ENCODE results near the gene APEH.
"Not testable (repeated sequence)": the region's sequence is repeated elsewhere in the genome, so short reads cannot be mapped to it uniquely, and the experiment has no call there.

The APEH gene

DNA sequence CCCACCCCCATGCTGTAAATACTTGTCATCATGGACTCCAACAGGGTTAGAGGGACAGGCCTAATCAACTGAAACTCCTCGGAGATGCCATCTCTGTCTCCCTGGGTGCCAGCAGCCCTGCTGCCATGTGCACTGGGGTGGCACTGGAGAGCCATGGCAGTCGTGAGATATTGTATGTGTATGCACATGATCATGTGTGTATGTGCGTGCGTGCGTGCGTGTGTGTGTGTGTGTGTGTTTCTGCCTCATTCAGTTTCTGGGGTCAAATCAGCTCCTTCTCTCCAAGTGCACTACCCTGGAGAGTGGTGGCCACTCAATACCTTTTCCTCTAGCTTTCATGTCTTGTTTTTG lies 3.2 kb upstream of the APEH start:
- no peak for DNase-seq

DNA sequence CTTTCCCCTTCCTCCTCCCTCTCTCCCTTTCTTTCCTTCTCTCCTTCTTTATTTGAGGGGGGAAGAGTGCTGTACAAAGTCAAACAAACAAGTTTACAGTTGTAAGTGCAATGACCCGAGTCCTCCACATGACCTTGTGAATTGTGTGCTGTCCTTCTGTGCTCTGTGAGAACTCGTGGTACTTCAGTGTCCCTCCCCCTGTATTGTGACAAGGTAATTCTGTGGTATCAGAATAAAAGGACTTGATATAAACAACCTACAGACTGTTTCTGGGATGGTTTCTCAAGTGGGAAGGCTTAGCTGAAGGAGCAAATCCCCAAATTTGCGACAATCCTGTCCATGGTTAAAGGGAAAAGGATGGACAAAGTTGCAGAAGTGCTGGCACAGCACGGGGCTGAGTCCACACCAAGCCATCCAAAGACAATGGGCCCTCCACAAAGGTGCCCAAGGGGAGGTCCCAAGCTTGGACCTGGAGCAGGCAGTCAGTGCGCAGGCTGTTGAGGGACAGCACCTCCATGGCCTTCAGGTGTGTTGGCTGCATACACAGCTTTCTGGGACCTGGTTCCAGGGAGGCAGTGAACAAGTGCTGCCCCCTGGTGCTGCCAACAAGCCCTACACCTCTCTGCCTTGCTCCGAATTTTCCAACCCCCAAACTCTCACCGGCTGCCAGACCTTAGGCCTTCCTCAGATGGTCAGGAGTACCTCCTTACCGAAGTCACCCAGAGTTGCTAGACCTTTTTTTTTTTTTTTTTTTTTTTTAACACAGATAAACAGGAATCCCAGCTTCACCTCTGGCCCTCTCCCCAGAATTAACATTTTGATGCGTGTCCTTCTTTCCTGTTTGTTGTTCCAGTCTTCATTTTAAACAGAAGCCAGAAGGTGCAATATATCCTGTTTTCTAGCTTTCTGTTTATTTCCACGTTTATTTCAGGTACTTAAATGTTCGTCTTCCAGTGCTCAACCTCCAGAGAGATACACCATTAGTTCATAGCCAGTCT lies 2.6 kb upstream of the APEH start:
- no peak for DNase-seq

DNA sequence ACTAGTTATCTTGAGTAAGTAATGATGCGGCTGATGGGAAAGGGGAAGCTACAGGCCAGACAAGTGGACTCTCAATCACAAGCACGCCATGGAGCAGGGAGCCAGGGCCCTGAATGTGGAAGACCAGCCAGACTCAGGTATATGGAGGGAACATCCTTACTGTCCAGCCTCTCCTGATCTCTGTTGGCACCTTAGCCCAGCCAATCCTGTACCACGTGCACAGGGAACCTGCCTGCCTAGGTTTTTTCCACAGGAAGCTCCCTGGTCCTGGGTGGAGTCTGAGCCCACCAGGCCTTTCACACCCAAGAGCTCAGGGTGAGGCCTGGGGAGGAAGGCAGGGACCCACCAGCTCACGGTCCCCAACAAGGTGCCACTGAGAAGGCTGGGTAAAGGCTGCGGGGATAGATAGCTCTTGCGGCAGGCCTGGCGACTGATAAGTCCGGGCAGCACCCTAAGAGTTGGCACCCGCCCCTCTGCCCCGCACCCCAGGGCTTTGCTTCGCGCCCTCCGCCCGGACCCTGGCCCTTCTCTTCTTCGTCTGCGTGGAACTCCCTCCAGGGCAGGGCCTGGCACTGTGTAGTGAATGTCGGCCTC lies 933 bp upstream of the APEH start:
- DNase-seq, result no peak

DNA sequence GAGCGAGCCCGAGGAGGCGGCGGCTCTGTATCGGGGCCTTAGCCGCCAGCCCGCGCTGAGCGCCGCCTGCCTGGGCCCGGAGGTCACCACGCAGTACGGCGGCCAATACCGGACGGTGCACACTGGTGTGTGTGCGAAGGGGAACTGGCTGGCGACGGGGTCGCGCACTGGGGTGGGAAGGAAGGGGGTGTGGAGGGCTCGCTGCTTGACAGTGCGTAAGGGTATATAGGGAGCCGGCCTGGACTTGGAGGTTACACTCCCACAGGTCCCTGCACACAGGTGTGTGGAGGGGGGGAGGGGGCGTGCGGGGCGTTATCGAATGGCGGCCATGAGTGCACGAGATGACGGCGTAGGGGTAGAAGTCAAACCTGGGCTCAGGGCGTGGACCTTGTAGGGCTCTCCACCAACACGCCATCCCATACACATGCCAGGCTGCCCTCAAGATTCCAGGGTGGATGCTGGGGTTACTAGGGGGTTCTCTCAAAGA lies 389 bp downstream of the APEH start:
- DNase-seq, result no peak

DNA sequence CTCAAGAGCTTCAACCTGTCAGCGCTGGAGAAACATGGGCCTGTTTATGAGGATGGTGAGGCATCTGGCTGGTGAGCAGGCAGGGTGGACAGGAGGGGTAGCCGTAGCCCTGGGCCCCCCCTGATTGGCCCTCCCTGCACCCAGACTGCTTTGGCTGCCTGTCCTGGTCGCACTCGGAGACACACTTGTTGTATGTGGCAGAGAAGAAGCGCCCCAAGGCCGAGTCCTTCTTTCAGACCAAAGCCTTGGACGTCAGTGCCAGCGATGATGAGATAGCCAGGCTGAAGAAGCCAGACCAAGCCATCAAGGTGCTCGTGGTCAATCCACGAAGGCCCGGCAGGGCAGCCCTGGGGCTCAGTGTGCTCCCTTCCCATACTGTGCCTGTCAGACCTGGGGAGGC lies 1.8 kb downstream of the APEH start:
- no peak for DNase-seq

DNA sequence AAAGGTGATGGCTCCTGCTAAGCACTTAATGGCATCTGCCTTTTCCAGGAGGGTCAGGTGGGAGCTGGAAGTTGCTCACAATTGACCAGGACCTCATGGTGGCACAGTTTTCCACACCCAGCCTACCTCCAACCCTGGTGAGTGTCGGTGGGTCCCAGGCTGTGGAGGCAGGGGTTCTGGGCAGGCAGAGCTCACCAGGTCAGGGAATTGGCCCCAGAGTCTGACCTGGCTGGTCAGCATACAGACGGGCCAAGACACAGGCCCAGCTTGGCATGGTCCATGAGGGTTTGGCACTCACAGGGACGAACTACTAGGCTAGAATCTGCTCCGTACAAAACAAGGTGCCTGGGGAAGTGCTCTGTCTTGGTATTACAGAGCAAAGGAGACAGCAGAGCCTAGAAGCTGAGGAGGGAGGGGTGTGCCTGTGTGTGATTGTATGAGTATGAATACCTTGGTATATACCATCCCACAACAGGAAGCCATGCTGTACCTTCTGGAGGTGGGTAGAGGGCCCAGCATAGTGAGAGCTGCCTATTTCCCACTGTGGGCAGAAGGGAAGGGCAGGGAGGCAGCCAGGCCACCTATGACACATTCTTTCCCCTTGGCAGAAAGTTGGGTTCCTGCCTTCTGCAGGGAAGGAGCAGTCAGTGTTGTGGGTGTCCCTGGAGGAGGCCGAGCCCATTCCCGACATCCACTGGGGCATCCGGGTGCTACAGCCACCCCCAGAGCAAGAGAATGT lies 6.5 kb downstream of the APEH start:
- DNase-seq, result no peak

DNA sequence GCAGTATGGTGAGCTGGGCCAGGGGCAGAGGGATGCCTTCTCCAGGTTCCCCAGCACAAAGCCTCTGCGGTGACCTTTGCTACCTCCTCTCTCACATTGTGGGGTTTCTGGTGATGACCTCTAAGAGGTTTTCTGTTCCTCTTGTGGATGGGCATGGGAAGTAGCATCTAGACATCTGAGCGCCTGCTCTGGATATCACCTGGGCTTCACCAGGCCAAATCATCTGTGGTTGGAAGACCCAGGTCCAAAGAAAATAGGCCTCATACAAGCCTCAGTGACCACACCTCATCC lies 7.0 kb downstream of the APEH start:
- DNase-seq, result no peak

DNA sequence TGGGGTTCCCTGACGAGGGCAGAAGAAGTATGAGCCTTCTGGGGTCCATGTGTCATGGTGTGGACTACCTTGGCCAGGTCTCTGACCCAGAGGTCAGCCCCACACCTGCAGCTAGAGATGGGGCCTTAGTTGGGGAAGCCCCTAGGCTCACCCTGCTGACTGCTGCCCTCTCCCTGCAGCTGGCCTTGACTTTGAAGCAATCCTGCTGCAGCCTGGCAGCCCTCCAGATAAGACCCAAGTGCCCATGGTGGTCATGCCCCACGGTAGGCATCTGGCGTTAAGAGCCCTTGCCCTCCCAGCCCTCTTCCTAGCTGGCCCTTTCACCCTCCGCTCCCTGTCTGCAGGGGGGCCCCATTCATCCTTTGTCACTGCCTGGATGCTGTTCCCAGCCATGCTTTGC lies 7.4 kb downstream of the APEH start:
- no peak for DNase-seq

DNA sequence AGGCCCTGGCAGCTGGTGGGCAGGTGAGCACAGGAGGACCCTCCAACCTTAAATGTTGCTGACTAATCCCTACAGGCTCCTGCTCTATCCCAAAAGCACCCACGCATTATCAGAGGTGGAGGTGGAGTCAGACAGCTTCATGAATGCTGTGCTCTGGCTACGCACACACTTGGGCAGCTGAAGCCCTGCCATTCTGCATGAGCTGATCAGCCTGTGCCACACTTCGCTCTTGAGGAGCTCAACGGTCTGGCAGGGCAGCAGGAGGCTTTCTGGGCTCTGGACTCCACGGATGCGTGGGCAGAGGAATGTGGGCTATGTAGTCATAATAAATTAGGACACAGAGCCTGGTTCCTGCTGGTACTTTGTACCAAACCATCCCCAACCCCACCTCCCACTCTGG lies 9.0 kb downstream of the APEH start:
- DNase-seq, result no peak

DNA sequence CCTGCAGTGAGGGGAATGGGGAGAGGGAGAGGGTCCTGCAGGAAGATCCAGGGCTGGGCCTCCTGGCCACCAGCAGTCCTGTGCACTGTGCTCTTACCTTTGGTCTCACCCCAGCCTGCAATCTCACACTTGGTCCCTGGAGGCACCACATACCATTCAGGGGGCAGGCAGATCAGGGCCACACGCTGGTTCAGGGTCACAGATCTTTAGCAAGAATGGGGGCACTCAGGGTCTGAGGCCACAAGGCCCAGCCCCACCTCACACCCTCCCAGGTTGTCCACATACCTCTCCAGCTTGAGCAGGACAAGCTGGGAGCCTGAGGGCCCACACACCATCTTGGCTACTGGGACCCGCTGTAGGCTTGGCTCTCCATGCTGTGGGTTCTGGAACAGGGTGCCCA lies 10.3 kb downstream of the APEH start:
- DNase-seq, result not testable (repeated sequence)

DNA sequence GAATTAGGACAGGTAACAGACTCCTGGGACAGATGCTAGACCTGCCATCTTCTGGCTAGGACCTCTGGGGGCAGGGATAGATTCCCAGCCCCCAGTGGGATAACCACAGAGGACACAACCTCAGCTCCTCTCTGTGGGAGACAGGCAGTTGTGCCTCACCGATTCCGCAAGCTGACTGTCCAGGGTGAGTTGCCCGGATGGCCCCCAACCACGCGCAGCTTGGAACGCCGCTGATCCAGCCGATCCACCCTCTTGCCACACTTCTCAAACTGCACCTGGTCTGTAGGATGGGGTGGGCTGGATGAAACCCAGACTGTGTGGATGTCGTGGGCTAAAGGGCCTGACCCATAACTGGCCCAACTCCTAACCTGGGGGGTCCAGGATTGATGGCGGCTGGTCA lies 11.0 kb downstream of the APEH start:
- not testable (repeated sequence) for DNase-seq

DNA sequence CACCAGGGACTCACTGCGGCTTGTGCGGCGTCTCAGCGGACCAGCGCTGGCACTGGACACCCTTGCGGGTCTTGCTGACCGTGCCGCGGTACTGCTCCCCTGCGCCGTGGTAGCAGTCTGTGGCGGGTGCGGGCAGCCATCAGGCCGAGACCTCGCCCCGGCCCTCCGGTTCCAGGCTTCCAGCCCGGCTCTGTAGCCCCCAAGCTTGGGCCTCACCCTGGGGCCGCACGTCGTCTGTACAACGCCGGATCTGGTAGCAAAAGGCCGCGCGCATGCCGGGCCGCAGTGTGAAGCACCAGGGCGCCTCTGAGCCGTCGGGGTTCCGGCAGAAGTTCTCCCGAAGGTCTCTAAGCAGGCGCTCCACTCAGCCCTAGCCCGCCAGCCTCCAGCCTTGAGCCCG lies 11.7 kb downstream of the APEH start:
- DNase-seq, result not testable (repeated sequence)

DNA sequence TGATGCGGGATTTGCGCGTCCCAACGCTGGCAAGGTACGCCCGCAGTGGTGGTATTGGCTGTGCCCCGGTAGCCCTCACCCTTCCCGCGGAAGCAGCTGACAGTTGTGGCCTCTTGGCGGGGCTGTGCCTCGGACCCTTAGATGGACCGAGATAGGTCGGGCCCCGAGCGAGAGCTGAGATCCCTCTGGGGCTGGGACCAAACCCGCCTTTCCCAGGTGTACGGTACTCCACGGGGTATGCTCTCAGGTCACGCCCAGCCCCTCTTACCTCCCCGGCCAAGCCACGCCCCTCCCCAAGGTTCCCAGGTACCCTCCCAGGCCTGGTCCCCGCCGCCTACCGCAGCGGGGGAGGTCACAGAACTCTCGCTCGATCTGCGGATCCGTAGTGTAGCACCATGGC lies 12.2 kb downstream of the APEH start:
- not testable (repeated sequence) for DNase-seq

DNA sequence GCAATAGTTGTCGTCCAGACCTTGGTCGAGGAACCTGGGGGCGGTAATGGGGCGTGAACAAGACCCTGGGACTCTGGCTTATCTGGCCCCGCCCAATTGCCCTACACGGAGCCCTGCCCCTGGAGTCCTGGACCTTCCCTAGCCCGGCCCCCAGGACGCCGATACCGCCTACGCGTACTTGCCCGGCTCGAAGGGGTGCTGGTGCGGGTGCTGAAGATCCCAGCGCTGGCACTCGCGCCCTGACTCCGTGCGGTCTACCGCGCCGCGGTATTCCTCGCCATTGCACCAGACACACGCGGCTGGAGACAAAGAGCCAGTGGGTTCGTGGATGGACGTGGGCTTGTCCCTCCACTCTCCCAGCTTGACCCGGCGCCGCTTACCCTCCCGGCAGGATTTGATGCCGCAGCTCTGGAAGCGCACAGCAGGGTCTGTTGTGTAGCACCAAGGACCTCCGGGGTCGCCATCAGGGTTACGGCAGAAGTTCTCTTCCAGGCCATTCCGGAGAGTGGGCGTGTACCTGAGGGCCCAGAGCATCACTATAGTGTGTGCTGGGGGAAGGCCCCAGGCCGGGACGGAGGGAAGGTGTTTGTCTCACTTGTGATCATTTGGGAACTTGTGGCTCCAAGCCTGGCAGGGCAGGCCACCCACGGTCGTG lies 12.7 kb downstream of the APEH start:
- not testable (repeated sequence) for DNase-seq

DNA sequence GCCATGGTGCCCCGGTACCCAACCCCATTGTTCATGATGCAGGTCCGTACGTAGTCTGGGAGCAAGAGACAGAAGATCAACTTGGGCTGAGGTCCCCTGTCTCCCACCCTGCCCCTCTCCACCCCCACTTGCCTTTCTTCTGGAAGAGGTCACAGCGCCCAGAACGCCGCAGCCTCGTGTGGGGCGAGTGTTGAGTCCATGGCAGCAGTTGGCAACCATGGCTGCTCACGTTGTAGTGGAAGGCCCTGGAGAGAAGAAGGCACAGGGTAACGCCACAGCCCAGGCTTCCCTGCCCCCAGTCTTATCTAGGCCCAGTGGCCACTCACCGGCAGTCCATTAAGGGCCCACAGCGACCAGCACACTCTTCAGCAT lies 13.3 kb downstream of the APEH start:
- DNase-seq, result not testable (repeated sequence)

DNA sequence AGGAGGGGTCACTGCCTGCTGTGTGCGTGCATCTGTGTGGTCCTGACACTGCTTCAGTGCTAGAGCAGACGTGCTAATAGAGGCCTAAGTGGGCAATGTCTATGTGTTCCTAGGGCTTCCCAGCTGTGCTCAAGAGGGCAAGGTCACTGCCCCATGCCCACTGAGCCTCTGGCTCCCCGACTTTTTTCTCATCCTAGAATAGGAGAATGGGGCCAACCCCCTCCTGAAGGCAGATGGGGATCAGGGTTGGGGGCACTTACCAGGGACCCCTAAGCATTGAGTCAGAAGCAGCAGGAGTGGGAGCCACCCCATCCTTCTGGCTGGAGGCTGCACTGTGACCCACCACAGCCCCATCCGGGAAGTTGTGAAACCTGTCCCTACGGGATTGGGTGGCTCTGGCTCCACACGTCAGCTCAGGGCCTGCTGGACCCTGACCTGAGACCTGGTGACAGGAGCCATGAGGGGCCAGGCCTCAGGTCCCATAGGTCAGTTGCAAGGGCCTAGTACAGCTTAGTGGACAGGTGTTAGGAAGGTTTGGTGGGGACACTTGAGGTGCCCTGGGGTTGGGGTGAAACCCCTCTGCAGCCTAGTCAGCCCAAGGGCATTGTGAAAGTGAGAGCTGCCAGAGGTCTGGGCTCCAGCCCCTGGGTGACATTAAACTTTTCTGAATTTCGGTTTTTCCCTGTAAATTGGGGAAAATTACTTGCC lies 14.3 kb downstream of the APEH start:
- DNase-seq, result not testable (repeated sequence)

DNA sequence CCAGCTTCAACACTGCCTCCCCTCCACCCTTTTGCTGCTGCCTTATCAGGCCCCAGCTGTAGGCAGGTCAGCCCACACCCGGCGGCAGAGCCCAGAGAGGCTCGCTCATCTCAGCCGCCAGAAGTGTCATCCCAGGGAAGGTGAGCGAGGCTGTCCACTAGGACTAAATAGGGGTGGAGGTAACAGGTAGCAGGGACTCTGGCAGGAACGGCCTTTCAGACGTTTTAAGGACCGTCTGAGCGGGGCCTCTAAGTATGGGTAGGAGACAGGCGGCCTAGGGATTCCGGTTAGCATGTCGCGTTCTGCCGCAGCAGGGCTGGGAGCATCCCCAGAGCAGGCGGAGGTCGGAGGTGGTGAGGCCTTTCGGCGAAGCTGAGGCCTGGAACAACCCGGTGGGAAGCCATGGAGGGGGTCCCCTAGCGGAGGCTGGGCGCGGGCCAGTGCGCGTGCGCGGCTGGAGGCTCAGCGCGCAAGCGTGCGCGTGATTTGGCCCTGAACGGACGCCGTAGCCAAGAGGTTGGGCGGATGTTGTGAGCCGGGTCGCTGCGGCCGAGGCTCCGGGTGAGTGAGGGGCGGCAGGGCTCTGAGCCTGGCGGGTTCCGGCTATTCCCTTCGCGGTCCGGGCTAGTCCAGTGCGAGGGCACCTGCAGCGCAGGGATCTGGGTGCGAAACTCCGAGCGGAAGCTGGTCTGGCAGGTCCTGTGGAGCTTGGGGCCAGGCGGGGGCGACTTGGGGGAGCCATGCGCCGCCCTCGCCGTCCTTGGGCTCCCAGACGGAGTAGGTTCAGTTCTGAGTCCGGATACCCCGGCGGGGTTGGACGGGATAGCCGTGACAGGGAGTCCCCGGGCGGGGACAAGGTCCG lies 15.1 kb downstream of the APEH start, which contains the start of the genes MST1 and RNF123:
Gene MST1, minus strand, starts transcription at position 429 of the 862 bp plus-strand sequence. CDS start 783 bp downstream, outside the sequence.
Gene RNF123, plus strand, starts transcription at position 512 of the 862 bp plus-strand sequence. CDS start 1,609 bp downstream, outside the sequence.
- DNase-seq, result no peak

DNA sequence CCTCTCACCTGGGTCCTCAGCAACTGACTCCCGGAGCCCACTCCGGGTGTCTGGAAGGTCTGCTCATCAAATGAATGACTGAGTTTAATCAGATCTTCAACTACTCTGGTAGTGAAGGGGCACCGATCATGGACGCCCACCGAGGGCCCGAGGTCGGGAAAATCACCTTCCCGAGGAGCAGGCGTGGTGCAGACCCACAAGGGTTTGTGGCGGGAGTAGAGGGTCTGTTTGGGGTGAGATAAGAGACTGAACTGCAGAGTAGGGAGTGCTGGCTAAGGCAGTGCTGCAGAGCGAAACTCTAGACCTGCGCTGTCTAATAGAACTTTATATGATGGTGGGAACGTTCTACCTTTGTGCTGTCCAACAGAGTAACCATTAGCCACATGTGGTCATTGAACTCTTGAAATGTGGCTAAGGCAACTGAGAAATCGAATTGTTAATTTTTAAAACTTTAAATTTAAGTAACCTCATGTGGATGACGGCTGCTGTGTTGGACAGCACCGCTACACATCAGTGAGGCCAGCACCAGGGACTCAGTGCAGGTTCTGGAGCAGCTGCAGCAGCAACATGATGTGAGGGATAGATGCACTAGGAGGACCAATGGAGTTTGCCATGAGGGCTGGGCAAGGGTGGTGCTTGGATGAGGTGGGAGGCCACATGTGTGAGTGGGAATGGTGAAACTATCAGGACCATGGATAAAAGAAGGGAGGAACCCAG lies 15.9 kb downstream of the APEH start:
- not testable (repeated sequence) for DNase-seq

DNA sequence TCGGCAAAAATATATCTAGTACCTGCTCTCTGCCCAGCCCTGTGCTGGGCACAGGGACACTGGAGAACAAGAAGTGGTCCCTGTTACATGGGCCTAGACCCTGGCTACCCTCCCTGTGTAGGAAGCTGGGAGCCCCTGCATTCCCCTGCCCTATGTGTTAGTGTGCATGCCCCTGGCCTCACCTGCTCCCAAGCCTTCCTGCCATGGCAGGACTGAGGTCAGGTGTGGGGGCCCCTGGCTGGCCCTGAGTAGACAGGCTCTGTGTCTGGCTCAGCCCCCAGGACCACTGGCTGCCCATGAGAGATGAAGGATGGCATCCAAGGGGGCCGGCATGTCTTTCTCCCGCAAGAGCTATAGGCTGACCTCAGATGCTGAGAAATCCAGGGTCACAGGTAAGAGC lies 16.7 kb downstream of the APEH start:
- not testable (repeated sequence) for DNase-seq

DNA sequence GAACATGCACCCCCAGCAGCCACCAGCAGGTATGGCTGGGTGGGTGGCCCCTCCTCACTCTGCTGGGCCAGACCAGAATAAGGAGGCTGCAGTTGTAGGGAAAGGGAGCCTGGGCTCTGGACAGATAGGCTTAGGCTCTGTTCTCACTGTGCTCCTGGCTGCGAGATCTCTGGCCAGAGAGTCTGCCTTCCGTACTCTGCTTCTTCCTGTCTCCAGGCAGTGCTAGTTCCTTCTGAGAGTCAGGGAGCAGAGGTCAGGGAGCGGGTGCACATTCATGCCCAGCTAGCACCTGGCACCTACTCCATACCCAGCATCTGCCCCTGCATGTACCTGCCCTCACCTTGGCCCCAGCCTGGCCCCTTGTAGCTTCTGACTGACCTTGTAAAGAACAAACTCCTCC lies 17.3 kb downstream of the APEH start:
- DNase-seq, result not testable (repeated sequence)

All from SHP77 (cell line).